Measurements from ENCODE around the gene ITGB7.
"Not testable (repeated sequence)": the region's sequence is repeated elsewhere in the genome, so short reads cannot be mapped to it uniquely, and the experiment has no call there.

The ITGB7 gene

DNA sequence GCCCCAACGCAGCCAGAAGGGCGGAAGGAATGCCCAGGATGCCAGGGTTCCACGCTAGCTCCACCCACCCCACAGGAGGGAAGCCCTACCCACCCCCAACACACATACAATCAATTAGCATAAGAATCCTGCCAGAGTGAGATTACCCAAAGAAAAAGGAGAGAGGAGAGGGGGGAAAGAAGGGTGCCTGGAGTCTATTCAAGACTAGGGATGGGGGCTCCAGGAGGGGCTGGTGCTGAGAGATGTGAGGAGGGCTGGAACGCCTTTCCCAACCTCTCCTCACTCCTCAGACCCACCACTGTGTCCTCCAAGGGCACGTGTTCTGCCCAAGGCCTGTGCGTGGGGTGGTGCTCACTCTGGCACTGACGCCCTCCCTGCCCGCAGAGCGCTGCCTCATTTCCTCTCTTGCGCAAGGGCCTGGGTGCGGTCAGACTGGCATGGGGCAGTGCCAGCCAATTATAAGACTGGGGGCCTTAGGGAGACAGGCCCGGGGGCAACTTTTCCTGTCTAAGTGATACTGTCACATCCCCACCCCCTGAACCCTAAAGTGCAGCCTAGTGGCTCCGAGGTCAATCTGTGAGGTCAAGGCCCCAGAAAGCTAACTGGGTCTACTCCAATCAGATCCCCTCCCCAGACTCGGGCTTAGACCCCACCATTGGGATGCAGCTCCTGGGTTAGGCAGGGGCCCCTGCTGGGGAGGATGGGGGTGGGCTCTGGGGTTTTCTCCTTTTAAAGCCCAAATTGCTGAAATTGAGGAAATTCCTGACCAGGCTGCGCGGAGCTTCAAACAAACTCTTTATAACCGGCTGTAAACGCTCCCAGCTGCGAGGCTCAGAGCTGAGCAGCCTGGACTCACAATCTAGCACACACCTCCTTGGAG is 10.2 kb upstream of the ITGB7 start:
- peak; percentile 82 for DNase-seq

DNA sequence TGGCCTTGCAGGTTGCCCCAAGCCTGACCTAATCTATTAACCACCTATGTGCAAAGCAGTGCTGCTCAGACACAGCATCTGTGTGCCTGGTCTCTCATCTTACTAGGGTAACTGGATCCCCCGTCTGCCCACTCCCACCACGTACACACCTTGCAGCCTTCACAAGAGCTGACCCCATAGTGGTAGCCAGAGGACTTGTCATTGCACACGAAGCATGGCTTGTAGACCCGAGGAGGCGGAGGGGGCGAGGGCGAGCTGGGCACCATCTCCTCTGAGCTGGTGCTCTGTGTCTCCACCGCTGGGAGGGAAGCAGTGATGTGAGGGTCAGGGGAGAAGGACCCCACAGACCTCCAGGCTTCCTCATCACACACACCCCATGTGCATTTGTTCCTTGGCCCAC is 8.4 kb upstream of the ITGB7 start:
- no peak for DNase-seq

DNA sequence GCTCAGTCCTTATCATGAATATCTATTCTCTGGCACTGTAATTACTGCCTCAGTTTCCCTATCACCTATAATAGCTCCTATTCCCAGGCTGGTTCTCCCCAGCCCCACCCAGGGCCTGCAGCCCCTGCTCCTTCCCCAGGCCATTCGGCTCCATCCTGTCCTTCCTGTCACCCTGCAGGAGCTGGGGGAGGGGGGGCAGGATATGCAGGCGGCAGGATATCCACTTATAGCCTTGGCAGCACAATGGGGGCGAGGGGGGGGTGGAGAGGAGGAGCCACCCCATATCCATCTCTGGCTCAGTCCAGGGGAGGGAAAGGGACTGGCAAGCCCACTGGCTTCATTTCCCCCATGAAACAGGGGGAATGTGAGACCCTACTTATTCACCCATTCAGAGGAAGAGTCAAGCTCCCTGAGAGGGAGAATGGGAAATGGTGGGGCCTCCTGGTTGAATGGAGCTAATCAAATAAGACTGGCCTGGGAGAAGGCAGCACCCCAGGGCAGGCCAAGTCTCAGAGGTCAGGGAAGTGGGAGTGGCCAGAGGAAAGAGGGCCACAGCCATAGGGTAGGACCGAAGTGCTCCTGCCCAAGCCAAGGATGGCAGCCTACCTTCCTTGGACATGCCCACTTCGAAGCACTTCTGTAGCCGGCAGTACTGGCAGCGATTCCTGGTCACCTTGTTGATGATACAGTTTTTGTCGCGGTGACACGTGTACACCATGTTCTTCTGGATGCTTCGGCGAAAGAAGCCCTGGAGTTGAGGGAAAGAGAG is 7.8 kb upstream of the ITGB7 start:
- DNase-seq, result no peak

DNA sequence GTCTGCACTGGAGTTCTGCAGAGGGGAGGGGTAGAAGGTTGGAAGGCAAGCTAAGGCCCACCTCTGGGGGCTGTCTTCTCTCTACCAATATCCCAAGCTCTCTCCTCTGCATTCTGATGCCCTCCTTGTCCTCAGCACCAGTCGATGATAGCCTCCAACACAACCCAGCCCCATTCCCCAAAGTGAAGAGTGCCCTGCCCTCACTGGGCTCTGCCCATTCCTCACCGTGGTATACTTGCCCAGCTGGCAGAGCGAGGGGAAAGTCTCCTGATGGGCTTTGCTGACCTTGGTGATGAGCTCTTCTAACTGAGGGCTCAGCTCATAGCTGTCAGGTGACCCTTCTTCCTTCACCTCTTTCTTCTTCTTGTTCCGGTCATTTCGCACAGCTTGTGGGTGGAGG is 7.2 kb upstream of the ITGB7 start:
- DNase-seq, result no peak

DNA sequence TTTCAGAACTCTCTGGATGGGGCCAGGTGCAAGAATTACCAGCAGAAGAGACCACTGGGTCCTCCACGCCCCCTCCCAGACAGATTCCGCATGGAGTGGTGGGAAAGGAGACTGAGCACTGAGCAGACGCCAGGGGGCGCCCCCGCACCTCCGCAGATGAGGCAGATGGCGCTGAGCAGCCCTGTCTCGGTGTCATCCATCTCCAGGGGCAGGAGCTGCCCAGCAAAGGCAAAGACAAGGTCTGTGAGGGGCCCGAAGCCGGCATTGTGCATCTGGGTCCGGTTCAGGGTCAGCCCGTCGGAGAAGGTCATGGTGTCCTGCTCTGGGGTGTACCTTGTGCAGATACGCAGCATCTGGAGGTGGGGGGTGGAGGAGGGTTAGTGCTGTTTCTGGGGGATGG is 6.3 kb upstream of the ITGB7 start:
- peak; percentile 92 for DNase-seq

DNA sequence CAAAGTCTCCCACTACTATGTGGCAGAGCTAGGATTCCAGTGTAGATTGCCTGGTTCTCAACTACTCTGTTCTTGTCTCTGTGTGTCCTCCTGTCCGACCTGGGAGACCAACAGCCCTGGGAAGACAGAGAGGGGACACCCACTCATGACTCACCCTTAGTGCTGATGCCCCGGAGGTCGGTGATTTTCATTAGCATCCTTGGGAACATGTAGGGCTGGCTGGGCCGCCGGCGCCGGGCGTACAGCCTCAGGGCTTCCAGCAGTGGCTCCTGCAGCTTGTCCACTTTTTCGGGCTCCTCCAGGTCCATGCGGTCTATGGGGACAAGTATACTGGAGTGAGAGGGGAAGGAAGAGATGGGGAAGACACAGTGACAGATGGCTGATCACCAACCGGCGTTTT is 5.9 kb upstream of the ITGB7 start:
- DNase-seq, result no peak

DNA sequence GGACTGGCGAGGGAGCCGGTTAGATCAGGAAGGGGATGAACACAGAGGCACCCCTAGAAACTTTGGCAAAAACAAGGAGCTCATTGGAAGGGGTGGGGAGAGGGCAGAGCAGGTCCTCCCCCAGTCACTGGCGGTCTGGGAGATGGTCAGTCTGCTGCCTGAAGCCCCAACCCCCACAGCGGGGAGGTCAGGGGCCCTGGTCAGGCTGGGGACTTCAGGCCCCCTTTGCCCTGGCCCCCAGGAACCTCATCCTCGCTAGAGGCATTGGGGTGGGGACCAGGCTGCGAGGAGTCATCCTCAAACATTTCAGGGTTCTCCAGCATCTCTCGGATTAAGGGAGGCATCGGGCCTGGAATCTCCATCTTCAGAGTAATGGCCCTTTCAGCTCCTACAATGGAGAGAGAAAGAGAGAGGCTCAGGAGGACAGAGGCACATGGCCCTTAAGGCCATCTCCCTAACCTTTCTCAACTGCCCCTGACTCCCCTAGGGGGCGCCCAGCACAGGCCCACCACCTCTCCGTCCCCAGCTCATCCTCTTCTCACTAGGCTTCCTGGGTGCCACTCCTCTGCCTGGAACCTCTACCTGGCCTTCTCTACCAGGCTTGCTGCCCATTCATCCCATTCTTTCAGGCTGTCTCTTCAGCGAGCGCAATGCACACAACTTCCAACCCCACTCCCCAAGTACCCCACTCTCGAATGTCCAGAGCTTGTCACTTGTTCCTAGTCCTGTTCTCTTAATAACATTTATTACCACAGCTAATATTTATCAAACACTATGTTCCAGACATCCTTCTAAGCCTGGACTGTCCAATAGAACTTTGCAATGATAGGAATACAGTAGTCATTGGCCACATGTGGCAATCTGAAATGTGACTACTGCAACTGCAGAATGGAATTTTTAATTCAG is 4.7 kb upstream of the ITGB7 start:
- no peak for DNase-seq

DNA sequence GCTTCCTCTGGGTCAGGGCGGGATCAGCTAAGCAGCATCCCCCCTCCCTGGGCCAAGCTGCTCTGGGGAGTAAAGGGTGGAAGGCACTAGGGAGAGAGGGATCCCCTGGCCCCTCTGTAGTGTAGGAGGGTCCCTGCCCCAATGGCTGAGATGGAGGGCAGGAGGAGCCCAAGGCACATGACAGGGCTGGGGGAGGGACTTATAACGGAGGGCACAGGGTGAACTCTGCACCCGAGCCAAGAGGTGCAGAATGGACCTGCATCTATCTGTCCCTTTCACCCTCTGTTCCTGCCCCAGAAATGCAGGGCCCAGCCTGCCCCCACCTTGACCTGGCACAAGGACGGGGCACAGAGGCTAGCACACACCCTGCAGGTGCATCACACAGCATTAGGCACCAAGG is 3.8 kb upstream of the ITGB7 start:
- DNase-seq, result no peak

DNA sequence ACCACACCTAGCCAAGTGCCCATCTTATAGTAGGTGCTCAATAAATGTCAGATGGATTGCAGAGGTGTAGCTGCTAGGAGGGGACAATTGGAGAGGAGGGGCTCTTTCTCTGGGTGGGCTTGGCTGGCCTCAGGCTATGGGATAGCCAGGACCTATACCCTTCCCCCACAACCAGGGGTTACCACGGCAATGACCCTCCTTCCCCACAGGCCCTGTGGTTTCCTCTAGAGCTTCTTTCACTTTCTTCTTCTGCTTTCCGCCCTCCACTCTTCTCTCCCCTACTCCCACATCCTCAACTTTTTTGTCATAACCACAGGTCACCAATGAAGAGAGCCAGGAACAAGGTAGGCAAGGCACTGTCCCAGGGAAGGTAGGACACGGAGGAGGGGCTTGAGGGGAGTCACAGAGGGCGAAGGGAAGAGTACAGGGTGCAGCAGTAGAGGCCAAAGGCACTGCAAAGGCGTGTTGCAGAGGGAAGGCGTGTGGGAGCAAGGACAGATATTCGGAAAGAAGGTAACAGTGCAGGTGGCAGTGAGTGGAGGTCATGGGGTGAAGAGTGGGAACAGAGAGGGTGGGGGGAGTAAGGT is 1.9 kb upstream of the ITGB7 start:
- peak; percentile 58 for DNase-seq

DNA sequence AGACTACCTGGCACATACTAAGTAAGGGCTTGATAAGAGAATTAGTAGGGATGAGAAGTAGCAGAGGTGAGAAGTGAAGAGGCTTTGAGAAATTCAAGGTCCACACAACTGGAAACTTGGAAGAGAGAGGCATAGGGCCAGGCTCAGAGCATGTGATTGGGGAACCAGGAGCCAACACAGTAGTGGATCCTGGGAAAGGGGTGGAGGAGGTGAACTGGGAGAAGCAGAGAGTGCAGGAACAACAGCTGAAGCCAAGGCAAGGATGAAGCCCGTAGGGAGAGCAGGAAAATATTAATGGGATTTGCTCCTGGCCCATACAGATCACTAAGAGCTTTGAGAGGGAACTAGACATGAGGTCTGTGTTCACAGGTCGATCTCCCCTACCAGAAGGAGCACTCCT is 1.4 kb upstream of the ITGB7 start:
- no peak for DNase-seq

DNA sequence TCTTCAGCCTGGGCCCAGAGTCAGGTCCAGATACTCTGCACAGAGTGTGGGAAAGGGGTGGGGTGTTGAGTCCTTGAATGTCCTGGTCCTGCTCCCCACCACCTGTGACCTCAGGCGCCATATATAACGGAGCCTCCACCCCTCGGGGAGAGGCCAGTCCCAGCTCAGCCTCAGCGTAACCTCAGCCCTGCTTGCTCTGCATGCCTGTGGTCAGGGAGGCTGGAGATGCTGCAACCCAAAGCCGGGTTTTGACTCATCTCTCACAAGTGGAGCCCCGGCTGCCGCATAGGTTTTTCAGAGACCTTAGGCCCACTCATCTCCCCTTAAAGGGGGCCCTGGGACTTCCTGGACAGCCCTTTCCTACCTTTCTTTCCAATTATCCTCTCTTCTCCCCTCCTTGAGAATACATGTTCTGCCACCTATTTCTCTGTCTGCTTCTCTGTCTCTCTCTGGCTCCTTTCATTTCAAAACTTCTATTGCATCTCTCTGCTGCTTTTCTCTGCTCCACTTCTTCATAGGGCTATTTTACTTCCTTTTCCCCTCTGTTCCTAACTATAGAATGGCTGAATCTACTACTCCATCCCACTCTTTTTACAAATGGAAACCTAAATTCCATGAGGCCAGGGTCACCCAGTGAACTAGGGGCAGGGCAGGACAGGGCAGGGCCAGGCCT is 1.2 kb downstream of the ITGB7 start:
- DNase-seq, result peak; percentile 88

DNA sequence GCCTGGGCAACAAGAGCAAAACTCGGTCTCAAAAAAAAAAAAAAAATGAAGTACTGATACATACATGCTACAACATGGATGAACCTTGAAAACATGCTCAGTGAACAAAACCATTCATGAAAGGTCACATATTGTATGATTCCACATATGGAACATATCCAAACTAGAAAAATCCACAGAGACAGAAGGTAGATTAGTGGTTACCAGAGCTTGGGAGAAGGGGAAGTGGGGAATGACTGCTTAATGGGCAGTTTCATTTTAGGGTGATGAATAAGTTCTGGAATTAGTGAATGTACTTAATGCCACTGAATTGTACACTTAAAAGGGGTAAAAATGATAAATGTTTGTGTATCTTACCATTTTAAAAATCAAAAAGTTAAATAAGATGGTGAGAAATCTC is 2.7 kb downstream of the ITGB7 start:
- DNase-seq, result no peak

DNA sequence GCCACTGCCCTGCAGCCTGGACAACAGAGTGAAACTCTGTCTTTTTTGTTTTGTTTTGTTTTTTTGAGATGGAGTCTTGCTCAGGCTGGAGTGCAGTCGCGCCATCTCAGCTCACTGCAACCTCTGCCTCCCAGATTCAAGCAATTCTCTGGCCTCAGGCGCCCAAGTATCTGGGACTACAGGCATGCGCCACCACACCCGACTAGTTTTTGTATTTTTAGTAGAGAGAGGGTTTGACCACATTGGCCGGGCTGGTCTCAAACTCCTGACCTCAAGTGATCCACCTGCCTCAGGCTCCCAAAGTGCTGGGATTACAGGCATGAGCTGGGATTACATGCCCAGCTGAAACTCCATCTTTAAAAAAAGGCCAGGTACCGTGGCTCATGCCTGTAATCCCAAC is 4.7 kb downstream of the ITGB7 start:
- DNase-seq, result not testable (repeated sequence)

DNA sequence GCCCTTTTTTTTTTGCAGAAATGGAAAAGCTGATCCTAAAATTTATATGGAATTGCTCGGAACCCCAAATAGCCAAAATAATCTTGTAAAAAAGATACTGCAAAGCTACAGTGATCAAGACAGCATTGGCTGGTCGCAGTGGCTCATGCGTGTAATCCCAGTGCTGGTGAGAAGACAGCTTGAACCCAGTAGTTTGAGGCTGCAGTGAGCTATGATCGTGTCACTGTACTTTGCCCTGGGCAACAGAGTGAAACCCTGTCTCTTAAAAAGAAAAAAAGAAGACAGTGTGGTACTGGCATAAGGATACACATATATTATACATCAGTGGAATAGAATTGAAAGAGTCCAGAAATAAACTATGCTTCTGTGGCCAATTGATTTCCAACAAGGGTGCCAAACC is 5.4 kb downstream of the ITGB7 start:
- no peak for DNase-seq

DNA sequence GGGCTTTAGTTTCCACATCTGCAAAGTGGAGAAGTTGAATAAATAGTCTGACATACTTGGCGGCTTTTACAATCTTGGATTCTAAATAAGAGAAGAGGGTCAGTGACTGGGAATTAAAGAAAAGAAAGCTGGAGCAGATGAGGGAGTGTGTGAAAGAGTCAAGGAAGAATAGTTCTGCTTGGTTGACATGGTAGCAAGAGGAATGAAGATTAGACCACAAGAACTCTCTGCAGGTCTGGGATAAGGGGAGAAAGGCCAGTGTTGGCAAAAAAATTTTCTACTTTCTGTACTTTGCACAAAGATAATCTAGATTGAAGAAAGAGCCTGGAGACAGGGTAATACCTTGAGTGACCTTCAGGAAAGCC is 5.9 kb downstream of the ITGB7 start:
- DNase-seq, result no peak

DNA sequence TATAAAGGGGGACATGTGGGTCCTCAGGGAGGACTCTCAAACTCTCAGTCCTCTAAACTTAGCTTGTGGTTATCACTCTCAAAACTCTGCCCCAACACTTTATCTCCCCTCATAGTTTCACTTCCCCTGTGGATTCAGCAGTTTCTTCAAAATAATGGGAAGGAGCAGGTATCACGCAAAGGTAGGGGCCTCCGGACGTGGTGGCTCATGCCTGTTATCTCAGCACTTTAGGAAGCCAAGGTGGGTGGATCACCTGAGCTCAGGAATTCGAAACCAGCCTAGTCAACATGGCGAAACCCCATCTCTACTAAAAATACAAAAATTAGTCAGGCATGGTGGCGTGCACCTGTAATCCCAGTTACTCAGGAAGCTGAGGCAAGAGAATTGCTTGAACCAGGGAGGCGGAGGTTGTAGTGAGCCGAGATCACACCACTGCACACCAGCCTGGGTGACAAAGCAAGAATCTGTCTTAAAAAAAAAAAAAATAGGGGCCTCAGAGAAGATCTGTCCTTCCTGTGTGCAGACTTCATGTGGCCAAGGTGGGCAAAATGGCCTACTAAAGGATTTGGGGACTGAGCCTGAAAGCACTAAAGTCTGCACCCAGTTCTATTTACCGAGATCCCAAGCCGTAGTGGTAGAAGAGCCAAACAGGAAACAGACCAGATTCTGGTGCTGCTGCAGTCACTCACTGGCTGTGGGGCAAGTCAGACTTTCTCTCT is 6.4 kb downstream of the ITGB7 start:
- no peak for DNase-seq

DNA sequence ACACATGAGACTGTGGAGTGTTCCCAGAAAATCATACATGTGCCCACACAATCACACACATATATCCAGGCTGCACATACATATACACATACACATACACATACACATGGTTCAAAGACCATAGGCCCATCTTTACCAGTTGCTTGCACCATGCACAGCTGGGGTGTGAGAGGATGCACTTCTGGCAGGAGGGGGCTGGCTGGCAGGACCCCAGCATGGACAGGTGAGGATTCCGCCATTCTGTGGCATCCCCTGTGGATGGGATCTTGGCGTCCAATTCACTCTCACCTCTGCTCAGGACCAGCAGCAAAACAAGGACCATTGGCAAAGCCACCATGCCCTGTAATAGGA is 7.0 kb downstream of the ITGB7 start:
- no peak for DNase-seq

DNA sequence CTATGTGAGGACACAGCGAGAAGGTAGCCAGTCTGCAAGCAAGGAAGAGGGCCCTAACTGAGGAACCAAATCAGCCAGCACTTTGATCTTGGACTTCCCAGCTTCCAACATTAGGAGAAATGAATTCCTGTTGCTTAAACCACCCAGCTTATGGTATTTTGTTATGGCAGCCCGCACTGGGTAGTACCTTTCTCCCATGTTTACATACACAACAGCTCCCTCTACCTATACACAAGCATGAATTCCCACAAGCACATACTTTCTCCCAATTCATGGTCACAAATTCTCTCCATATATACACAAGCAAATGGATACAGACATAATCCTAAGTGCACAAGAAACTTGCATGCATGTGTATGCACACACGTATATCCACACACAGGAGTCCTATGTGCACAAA is 7.4 kb downstream of the ITGB7 start:
- DNase-seq, result no peak

DNA sequence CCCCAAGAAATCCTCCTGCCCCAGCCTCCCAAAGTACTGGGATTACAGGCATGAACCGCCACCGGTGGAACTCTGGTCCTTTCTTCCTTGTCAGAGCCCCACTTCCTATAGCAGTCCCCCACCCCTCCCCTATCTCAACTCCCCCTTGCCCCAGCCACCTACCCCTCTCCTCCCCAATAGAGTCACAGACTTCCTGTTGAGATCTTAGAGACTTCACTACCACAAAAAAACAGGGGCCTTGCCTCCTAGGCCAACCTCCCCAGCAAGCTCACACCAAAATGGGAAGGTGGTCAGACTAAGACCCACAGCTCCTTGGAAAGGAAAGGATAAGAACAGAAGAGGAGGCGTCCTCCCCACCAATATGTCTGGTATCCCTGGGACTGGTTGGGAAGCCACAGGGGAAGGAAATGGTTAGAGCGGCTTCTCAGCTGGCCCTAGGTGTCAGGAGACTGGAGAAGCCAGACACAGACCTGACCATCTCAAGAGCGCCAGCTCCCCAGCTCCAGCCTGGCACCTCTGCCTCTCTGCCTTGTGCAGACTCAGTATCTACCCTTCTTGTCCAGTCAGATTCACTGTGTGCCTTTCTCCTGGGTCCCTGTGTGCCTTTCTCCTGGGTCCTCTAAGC is 8.5 kb downstream of the ITGB7 start:
- no peak for DNase-seq

DNA sequence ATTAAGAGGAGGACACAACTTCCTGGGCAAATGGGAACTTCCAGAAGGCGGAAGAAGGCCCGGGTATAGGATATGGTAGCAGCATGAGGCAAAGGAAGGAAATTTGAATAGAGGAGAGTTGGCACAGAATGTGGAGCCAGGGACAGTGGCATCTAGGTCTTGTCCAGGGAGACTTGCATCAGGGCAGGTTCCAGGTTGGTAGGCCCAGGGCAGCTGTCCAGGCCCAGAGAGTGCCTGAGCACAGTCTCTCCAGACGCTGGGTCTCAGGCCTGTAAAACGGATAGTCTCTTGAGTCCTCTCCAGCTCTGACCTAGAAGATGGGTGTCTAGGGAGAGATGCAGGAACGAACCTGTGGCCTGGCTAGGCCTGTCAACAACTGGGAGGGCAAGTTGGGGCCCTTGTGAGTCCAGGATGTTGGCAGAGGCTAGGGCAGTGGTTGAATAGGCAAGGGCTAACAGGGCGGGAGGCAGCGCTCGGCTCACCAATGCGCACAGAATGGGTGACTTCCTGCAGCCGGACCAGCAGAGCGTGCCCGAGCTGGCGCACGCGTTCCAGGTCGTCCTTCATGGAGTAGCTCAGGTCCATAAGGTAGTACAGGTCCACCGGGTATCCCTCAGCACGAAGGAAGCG is 9.9 kb downstream of the ITGB7 start:
- DNase-seq, result no peak

DNA sequence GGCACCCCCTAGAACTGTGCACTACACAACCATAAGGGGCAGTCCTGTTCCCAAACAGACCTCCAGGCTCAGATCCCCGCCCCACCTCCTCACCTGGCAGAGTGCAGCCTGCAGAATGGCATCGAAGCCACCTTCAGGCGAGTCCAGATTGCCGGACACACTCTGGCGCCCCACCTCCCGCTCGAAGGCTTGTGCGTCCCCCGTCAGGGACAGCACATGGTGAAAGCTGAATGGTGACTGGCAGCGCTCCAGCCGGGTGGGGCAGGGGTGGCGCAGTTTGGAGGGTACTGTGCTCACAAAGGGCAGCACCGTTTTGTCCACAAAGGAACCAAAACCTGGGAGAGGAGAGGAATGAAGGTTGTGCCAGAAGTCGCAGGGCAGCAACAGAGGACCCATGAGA is 10.6 kb downstream of the ITGB7 start:
- DNase-seq, result no peak
